ENCODE data around the gene ITGBL1.

- TF ChIP-seq EZH2 (IDR thresholded peaks at IDR 0.05; ENCODE audit: low read length, unreplicated experiment), result no peak
- no peak for TF ChIP-seq CTCF (conservative IDR thresholded peaks at IDR 0.05; ENCODE audit: low read depth, low read length)
- no peak for TF ChIP-seq EZH2phosphoT487 (IDR thresholded peaks at IDR 0.05; ENCODE audit: borderline replicate concordance, low read length)
Observed at GRCh38 chr13:101565317-101565716, 112.8 kb downstream of the ITGBL1 start.
